GM06990 (cell line): ENCODE measurements around the gene RAP1GAP2.

ENCODE experiments used
- DNase-seq: peaks from one replicate; pipeline ENCODE4 v3.0.0-alpha.2; 2011; ENCODE audit not compliant: insufficient read length; ENCODE audit errors: extremely low read depth
- H3K27me3 ChIP-seq: replicated peaks from 2 replicates; pipeline ENCODE4 v1.6.0; 2011; ENCODE audit warnings: low read length; ENCODE audit not compliant: control insufficient read depth, insufficient read depth
- H3K36me3 ChIP-seq: 2 replicates; pipeline ENCODE4 v1.5.1; 2011; ENCODE audit warnings: low read length; ENCODE audit not compliant: control insufficient read depth, insufficient read depth
- H3K4me3 ChIP-seq: replicated peaks from 2 replicates; pipeline ENCODE4 v1.5.1; 2011; ENCODE audit warnings: low read depth, mild to moderate bottlenecking, control low read depth, low read length
- CTCF ChIP-seq: IDR thresholded peaks from 2 replicates; pipeline ENCODE4 v1.5.1; 2011; ENCODE audit warnings: low read length, control low read depth, mild to moderate bottlenecking, inconsistent platforms; ENCODE audit not compliant: insufficient read depth, poor library complexity, severe bottlenecking

The RAP1GAP2 gene

GRCh38 chr17:2867441-2868424 is 71.5 kb downstream of the RAP1GAP2 start:
- no peak for TF ChIP-seq CTCF

GRCh38 chr17:2869604-2870003 is 73.4 kb downstream of the RAP1GAP2 start:
- no peak for TF ChIP-seq CTCF
- Histone ChIP-seq H3K27me3 (no peaks in the 10 kb centered on the region), H3K4me3 (no peak overlapping the region), H3K36me3 (no peaks in the 10 kb centered on the region)
- no peak for DNase-seq

More at GRCh38 chr17:2867441-2868424, 71.5 kb downstream of the RAP1GAP2 start:
- DNase-seq: no peak
- Histone ChIP-seq H3K4me3 (no peak overlapping the region), H3K36me3 (no peaks in the 10 kb centered on the region), H3K27me3 (no peaks in the 10 kb centered on the region)

- Histone ChIP-seq H3K27me3 (no peaks in the 10 kb centered on the region), H3K36me3 (no peaks in the 10 kb centered on the region), H3K4me3 (no peak overlapping the region)
- no peak for DNase-seq
- no peak for TF ChIP-seq CTCF
Observed at GRCh38 chr17:2871205-2871604, 75.0 kb downstream of the RAP1GAP2 start.

GRCh38 chr17:2871720-2872119 is 75.5 kb downstream of the RAP1GAP2 start:
- no peaks in the 10 kb centered on the region for H3K27me3 ChIP-seq
- TF ChIP-seq CTCF: no peak
- H3K4me3 ChIP-seq: no peak overlapping the region
- no peaks in the 10 kb centered on the region for H3K36me3 ChIP-seq
- DNase-seq: no peak

- Histone ChIP-seq H3K27me3 (no peaks in the 10 kb centered on the region), H3K4me3 (no peak overlapping the region), H3K36me3 (no peaks in the 10 kb centered on the region)
- DNase-seq: no peak
- TF ChIP-seq CTCF: no peak
Observed at GRCh38 chr17:2872282-2872681, 76.0 kb downstream of the RAP1GAP2 start.
